GM21526 (cell line): ENCODE measurements around the gene RBM47.
A peak's percentile ranks its signal among the peaks of the same experiment; 100 is the strongest.

Source experiments
- ATAC-seq: cut with Tn5 transposase; IDR thresholded peaks from one replicate; pipeline ENCODE4 v1.9.1; 2021; ENCODE audit warnings: moderate library complexity; ENCODE audit not compliant: unreplicated experiment, low FRiP score

Gene RBM47

DNA sequence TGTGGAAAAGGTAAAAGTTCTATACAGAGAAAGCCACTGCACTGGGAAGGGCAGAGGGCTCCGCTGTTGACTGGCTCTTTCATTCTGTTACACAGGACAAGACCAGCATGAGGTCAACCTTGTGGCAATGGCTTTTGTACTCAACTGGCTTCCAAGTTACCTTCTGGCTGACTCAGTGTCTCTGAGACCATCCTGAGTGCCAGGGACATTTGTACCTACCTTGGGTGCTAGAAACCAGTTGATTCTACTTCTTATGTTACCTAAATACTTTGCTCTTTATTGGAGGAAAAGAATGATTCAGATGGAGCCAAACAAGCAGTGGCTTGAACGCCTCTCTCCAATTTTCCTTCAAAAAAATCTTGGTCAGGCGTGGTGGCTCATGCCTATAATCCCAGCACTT lies 123.2 kb downstream of the RBM47 start:
- ATAC-seq: no peak

DNA sequence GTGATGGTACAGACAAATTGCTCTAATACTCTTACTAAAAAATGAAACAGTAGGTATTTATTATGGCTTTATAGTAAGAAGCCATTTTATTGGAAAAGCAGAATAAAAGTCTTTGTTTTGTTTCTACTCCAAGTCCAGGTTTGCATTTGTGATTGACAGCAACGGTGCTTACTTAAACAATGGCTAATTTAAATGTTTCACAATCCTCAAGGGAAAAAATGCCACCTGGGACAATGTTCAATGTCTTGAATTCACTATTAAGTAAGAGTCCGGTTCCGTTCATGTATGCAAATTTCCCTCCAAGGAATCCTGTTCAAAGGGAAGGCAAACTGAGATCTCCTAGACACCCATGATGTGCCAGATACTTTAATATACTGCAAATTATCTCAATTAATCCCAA lies 123.6 kb downstream of the RBM47 start:
- ATAC-seq: no peak

DNA sequence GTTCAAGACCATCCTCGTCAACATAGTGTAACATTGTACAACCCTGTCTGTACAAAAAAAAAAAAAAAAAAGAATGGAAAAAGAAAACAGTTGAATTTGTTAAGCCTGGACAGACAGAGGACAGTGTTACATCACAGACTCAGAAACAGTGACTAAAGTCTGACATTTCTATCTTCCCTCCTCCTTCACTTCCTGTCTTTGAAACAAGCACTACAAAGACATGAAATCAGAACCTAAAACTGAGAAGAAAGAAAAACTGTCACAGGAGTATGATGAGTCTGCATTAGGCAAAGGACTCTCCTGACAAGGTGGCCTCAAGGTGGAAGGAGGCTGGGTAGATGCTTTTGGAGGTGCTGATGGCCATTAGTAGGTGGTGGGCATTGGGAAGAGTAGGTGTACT lies 126.7 kb downstream of the RBM47 start:
- ATAC-seq: peak; percentile 67

DNA sequence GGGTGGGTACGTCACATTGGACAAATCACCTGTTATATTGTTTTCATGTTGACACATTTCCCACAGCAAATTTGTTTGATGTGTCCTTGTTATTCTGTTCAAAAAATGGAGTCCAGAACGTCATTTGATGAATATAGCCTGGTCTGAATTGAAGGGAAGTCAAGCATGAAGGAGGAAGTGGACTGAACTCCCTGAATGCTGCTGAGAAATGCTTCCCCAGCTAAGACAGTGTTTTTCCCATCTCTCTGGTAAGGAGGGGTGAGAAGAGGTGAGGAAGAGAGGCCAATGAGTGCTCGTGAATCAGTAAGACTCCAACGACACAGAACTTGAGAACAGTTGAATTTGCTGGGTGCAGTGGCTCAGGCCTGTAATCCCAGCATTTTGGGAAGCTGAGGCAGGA lies 127.4 kb downstream of the RBM47 start:
- no peak for ATAC-seq

DNA sequence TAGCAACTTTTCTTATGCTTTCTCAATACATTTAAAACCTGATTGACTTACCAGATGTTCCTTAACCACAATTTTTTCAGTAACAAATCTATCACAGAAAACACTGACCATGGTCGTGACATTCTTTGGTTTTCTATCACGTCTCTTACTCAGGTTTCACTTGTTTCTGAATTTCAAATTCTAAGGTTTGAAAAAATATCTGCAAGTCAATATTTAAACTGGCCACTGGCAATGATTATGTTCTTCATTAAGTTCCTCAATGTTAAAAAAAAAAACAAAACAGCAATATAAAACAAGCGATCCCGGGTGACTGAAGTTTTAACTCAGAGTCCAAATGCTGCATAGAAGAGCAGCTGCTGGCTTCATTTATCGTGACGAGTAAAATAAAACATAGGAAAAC lies 128.9 kb downstream of the RBM47 start:
- ATAC-seq: no peak

DNA sequence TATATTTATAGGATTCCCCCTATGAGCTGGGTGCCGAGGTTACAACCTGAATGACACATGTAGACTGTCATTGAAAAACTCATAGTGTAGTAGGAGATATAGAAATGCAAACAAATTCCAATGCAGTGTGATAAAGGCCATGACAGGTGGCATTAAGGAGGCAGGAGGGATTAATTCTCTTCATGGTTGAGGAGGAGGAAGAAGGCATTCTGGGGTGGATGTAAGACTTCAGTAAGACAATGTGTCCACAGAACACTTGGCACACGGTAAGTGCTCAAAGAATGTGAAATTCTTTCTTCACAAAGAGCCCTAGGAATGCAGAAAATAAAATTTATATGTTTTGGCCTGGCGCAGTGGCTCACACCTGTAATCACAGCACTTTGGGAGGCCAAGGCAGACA lies 136.5 kb downstream of the RBM47 start:
- no peak for ATAC-seq

DNA sequence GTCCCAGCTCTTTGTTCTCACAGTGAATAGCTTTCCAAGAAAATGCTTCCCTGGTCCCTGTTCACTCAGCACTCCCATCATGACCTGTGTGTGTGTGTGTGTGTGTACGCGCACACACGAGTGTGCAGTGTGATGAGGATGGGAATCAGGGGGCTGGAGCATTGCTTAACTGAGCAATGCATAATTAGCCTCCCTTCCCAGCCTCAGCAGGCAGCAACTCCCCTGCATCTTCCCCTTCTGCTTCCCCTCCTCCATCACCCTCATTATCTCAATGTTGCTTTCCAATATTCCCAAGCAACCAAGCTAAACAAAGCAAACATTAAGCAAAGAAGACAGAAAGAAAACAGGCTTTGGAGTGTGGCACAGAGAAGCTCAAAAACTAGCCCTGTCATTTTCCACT lies 137.0 kb downstream of the RBM47 start:
- ATAC-seq: no peak

DNA sequence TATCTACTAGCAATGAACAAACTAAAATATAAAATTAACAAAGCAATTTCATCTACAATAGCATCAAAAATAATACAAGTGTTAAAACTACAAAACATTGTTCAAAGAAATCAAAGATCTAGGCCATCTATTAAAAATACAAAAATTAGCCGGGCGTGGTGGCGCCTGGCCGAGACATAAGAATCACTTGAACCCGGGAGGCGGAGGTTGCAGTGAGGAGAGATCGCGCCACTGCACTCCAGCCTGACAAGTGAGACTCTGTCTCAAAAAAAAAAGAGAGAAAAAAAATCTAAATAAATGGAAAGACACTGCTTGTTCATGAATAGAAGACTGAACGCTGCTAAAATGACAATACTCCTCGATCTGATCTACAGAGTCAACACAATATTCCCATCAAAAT lies 139.2 kb downstream of the RBM47 start:
- no peak for ATAC-seq

DNA sequence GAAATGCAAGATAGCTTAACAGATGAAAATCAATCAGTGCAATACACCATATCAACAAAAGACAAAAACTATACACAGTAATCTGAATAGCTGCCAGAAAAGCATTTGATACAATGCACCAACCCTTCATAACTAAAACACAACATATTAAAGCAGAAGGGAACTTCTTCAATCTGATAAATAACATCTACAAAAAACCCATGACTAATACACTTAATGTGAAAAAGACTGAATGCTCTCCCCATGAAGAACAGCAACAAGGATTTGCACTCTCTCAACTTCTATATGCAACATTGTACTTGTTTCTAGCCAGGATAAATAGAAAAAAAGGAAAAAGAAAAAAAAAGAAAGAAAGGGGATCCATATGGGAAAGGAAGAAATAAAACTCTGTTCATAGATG lies 139.7 kb downstream of the RBM47 start:
- no peak for ATAC-seq

DNA sequence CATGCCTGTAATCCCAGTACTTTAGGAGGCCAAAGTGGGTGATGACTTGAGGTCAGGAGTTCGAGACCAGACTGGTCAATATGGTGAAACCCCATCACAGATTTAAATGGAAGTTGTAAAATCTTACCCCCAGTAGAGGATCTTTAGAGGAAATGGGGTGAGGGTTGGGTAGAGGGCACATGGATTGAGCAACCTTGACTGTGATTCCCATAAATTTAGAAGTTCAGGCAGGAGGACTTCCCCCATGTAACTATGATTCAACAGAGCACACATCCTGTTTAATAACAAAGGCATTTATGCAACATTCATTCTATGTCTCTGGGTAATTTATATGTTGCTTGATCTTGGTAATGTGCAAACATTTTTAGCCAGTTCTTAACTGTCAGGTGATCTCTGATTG lies 143.1 kb downstream of the RBM47 start:
- ATAC-seq: no peak

DNA sequence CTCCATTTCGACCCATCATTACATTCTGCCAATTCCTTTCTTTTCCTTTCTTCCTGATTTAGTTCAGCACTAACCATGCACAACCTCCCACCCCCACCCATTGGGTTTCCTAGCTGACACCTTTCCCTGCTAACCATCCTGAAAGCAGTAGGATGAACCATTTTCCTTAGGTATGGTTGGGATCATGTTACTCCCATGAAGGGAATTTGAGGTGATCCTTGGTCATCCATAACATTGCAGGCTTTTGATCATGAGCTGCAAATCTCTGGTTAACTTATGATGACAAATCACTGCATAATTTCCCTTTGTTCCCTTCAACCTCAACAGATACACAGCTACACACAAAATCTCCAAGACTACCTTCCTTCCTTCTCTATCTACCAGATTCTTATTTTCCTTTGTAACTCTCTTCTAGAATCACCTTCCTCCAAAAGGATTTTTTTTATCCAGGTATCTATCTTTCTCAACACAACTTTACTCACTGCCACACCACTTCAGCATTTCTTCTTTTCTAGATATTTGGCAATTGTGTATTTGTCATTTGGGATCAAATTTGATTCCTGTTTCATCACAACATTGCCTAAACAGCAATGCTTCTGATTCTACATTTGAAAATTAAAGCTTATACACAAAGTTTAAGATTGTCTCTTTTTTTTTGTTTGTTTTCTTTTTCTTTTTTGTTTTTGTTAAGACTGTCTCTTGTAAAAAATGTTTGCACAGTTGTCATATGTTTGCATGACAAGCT lies 145.1 kb downstream of the RBM47 start:
- ATAC-seq: no peak

DNA sequence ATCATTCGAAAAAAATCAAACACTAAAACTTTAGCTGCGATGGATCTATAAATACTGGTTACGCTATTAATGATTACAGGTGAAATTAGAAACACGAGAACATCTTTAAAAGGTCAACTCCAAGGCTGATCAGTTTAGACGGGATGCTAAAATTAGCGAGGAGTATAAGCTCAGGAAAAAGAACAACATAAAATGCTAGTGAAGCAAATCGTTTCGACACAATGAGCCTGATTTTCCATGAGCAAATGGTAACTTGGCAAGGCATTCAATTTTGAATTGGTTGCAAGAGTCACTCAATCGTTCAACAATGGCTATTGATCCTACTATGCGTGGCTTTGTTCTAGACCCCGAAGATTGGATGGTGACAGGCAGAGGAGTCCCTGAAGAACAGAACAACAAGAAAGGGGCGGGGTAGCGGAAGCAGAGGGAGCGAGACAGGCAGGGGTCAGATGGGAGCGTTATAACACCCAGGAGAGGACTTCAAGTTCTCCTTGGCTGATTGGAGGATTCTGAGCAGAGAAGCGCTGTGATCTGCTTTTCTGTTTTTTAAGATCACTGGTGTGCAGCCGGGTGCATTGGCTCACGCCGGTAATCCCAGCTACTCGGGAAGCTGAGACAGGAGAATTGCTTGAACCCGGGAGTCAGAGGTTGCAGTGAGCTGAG lies 146.5 kb downstream of the RBM47 start:
- no peak for ATAC-seq

DNA sequence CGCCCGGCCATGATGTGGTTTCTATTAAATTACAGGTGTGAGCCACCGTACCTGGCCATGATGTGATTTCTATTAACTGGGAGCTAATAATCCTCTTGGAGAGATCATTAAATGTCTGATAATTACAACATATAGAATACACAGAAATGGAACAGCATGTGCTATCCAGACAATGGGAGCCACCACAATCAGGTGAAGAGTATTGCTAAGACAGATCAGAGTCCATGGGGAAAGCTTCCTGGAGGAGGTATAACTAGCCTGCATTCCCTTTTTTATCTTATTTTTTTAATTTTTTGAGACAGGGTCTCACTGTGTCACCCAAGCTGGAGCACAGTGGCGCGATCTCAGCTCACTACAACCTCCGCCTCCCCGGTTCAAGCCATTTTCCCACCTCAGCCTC lies 147.7 kb downstream of the RBM47 start:
- no peak for ATAC-seq

DNA sequence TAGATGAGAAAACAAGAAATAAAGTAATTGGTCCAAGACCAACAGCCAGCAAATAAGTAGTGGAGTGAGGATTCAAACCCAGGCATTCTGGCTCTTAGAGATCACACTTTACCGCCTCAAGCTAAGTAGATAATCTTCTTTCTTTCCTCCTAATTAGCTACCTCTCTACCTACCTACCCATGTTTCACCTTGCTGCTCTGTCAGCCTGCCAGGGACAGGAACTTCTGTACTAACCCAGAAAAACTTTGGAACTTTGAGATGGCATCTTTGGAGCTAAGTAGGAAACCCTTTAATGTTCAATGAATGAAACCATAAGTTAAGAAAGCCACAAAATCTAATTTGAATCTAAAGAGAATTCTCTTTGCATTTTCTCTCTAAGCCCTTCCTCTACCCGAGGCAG lies 149.4 kb downstream of the RBM47 start:
- ATAC-seq: no peak

DNA sequence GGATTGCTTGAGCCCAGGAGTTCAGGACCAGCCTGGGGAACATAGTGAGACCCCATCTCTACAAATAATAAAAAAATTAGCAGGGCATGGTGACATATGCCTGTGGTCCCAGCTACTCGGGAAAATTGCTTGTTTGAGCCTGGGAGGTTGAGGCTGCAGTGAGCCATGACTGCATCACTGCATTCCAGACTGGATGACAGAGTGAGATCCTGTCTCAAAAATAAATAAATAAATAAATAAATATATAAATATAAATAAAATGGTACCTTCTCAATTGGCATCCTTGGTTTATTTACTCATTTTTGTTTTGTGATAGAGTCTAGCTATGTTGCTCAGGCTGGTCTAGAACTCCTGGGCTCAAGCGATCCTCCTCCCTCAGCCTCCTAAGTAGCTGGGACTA lies 150.3 kb downstream of the RBM47 start:
- no peak for ATAC-seq

DNA sequence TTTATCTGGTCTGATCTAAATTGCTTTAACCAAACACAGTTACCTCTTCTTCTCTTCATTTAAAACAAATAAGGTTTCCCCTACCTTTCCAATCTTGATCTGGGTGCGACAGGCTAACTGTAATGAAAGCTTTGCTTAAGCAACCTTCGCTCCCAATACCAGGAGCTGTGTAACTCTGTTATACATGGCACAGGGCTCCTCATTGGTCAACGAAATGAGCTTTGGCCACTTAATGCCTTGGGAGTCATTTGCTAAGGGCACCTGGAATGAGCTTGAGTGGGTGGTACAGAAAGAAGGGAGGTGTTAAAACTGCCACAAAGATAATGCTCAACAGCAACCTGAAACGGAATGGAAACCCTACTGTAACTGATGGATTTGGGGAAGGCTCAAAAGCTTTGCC lies 154.1 kb downstream of the RBM47 start:
- ATAC-seq: no peak

DNA sequence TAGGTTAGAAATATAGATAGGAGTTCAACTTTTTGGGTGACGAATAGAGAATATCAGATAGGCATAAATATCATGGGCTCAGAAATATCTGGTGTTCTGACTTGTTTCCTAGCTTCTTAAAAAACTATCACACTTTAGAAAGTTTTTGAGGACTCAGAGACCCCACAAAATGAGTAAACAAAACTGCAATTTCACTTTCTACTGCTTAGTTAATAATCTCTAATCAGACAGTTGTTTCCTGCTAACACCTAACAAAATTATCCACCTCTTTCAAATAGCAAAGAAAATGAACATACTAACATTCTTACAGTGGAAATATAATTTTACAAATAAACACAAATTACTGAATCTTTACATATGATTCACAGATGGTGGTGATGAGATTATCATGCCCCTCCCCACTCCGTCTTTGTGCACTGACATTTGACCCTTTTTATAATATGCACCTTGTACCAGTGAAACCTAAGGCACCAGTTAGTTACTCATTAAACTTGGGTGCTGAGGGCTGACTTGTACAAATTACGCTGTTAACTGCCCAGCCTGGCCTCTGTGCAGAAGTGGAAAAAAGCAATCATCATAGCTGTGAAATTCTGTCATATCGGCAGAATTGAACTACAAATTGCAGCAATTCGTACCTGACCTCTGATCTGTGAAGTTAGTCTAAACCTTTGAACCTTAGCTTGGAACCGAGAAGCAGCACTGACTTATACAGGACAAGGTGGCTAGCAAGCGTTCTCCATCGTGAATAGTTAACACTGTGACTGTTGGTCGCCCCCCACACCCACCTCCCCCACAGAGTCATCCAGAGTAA lies 155.9 kb downstream of the RBM47 start:
- no peak for ATAC-seq

DNA sequence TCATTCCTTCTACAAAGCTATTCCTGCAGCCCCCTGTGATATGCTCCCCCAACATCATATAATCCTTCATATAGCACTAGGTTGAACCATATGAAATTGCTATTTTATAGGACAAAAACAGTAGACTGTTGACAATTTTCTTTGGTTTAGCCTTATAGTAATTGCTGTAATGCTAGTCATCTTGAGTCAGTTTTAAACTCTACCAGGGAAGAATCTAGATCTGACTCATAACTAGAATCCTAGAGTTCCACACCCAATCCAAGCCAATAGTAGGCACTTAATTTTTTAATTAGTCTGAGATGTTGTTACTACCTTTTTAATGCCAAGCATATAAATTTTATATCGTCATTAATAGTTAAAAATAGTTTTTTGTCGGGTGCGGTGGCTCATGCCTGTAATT lies 157.7 kb downstream of the RBM47 start:
- no peak for ATAC-seq

DNA sequence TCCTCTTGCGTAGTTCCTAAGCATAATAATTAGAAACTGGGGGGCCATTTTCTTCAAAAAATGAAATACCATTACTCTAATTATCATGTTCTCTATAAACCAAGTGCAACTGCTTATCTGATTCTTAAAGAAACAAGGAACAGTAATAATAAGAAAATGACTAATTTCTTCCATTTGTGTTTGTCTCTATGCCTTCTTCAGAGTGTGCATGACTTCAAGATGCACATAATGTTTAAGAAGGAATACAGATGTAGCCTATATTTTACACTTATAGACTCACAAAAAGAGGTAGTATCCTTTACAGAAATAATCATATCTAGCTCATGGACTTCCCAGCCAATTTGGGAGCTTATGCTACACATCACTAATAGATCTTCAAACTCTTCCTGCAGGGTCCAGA lies 162.9 kb downstream of the RBM47 start:
- ATAC-seq: no peak

DNA sequence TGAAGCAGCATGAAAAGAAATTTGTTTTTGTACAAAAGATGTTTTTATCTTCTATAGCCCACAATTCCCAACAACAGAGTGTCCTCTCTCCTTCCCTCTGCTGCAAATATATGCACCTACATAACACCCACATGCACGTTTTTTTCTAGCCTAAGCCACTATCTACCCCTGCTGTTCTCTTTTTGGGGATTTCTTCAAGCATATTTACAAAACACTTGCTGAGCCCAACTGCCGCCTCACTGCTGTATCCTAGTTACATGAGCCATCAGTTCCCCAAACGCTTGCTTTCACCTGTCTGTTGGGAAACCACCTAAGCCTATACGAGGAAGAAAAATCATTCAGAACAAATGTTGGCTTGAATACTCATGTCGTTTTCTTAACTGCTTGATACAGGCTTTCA lies 167.3 kb downstream of the RBM47 start:
- peak; percentile 65 for ATAC-seq

DNA sequence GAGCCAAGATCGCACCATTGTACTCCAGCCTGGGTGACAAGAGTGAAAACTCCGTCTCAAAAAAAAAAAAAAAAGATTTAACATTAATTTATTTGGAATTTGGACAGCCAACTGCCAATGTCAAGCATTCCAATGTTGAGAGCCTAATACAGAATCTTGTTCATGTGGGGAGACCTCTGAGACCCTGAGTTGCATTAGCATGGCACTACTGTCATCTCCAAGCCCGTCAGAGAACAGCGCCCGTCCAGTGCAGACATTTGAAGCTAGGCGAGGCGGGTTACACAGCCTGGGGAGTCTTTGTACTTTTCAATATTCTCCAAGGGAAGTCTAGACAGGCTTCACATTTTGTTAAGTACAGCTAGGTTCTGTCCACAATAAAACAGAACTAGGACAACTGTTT lies 167.8 kb downstream of the RBM47 start:
- ATAC-seq: no peak

DNA sequence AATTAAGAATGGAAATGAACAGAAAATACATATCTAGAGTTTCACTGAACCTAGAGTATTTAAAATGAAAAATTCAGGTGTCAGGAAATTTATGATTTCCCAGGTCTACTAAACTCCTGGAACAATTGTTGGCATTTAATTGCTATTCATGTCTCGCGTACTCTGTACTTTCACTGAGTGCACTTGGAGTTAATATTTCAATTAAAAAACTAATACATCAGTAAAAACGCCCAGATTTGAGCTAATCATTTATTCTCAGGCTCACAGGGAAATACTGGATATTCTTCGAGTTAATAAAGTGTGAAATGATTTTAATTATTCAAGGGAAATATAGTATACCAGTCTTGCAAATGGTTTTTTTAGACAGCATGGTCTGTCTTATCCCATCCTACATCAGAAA lies 168.6 kb downstream of the RBM47 start:
- ATAC-seq: no peak
